B cell (primary cell): ENCODE results near the gene HSBP1L1.

ENCODE experiments used
- EZH2 ChIP-seq: IDR thresholded peaks from 2 replicates; pipeline ENCODE4 v1.6.1; 2012; ENCODE audit warnings: borderline replicate concordance, low read depth, mild to moderate bottlenecking, moderate library complexity, low read length; ENCODE audit not compliant: insufficient read depth, poor library complexity, severe bottlenecking
- TF ChIP-seq, protein P1 (sequence below): fragments of 200-600 bp; IDR thresholded peaks from one replicate; pipeline ENCODE4 v1.8.0; 2022; ENCODE audit warnings: antibody characterized with exemption, mild to moderate bottlenecking

DNA sequence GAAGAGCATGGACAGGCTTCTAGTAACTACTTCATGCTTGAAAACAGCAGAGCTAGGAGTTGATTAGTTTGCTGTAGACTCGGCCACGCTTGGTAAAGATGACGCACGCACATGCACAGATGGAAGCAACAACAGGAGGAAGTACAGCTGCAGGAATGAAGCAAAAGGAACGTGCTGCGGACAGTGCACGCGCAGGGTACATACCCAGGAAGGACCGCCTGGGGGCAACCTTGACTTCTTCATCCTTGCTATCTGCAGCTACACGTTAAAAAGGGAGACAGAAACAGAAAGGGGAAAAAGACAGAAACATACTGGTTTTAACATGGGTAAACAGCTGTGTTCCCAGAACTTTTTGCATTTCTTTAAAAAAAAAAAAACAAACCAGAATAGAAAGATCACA lies 30.7 kb upstream of the HSBP1L1 start:
- TF ChIP-seq, protein P1, sequence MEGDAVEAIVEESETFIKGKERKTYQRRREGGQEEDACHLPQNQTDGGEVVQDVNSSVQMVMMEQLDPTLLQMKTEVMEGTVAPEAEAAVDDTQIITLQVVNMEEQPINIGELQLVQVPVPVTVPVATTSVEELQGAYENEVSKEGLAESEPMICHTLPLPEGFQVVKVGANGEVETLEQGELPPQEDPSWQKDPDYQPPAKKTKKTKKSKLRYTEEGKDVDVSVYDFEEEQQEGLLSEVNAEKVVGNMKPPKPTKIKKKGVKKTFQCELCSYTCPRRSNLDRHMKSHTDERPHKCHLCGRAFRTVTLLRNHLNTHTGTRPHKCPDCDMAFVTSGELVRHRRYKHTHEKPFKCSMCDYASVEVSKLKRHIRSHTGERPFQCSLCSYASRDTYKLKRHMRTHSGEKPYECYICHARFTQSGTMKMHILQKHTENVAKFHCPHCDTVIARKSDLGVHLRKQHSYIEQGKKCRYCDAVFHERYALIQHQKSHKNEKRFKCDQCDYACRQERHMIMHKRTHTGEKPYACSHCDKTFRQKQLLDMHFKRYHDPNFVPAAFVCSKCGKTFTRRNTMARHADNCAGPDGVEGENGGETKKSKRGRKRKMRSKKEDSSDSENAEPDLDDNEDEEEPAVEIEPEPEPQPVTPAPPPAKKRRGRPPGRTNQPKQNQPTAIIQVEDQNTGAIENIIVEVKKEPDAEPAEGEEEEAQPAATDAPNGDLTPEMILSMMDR: no peak
- TF ChIP-seq EZH2: no peak
